GM18526 (cell line): Measurements from ENCODE around the gene FCSK.

Experiments used
- POLR2A ChIP-seq: IDR thresholded peaks from 3 replicates; pipeline ENCODE4 v1.6.1; 2011; ENCODE audit not compliant: insufficient read length; ENCODE audit errors: extremely low read depth

Gene FCSK

DNA sequence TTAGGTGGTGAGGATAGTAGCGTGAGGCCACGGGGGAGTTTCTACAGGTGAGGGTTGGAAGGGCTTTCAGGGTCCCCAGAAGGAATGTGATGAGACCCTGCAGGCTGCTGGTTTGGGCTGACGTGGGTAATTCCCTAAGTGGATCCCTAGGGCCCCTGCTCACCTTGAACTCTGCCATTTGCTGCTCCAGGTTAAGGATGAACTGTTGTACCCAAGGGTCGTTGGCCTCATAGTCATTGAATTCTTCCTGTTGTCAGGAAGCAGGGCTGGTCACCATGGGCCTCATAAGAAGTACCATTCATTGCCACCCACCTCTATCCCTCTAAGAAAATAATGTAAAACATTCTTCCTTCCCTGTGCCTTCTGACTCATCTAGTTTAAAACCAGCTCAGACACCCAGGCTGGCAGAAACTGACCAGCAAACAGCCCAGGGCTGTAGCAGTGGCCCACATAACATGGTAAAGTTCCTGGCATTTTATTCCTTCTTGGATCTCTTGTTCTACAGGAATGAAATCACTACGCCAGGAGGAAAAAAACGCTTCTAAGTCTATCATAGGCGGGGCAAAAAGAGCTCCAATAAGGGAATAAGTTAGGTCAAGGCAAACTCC lies 27.6 kb downstream of the FCSK start:
- TF ChIP-seq POLR2A = no peak

DNA sequence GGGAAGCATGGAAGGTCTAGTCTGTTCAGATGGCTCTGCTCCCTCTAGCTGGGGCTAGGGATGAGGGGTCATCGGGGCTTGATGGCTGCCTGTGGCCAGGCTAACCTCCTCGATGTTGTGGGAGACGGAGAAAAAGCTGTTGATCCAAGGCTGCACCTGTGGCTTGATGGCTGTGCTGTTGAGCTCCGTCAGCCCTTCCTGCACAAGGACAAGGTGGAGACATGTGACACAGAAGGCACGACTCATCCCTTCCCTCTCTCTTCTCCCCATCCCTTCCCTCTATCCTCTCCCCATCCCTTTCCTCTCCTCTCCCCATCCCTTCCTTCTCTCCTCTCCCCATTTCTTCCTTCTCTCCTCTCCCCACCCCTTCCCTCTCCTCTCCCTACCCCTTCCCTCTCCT lies 28.2 kb downstream of the FCSK start:
- no peak for TF ChIP-seq POLR2A

DNA sequence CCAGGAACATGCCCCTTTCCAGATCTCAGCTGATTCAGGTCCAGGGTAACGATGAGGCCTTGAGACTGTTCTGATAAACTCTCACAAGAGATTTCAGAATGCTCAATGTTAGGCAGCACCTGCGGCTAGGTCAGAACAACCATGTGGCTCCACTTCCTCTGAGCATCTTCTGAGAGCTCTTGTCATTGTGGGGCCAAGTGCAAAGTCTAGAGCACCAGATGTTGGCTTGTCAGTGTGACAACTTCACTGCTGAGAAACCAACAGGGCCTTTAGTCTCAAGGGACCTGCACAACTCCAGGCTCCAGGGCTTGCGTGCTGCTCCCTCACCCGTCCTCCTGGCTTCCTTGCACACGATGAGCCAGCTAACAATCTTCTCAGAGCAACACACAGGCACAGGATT lies 29.0 kb downstream of the FCSK start:
- TF ChIP-seq POLR2A = no peak

DNA sequence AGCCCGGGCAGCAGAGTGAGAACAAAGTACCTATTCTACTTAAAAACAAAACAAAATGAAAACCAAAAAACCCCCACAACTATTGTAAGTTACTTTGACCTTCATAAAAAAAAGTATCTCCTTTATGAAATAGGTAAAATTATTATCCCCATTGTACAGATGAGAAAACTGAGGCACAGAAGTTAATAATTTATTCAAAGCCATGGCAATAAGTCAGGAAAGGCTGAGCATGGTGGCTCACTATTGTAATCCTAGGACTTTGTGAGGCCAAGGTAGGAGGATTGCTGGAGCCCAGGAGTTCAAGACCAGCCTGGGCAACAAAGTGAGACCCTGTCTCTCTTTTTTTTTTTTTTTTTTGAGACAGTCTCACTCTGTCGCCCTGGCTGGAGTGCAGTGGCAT lies 30.5 kb downstream of the FCSK start:
- no peak for TF ChIP-seq POLR2A

DNA sequence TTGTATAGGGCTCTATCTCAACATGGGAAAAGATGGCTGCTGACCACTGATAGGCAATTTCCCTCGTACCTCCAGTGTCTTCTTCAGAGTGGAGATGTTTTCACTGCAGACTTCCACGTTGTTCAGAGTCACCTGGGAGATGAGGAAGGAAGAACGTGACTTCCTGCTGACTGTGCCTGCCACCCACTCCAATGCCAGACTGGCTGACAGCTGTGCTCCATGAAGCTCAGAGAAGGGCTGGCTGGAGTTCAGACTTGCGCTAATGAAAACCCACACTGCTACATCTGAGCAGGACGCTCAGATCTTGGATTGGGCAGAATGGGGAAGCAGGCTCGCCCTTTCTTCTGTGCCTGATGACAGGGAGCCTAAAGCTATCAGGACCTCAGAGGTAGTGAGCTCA lies 35.9 kb downstream of the FCSK start:
- no peak for TF ChIP-seq POLR2A

DNA sequence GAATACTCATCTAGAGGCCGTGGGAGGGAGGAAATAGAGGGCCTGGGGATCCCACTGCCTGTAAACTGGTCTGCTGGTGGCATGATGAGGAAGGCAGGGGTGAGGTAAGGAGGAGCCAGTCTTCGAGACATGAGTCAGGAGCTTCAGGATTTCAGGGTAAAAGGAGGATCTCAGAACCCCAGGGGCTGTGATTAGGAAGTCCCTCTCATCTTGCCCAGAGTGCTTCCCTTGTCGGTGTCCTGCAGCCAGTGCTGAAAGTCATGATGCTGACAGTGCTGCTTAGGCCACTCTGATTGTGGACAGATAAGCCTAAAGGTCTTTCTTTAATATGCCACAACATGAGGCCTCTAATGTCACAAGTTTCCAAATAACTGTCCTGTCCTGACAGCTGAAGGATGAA lies 39.4 kb downstream of the FCSK start:
- no peak for TF ChIP-seq POLR2A

DNA sequence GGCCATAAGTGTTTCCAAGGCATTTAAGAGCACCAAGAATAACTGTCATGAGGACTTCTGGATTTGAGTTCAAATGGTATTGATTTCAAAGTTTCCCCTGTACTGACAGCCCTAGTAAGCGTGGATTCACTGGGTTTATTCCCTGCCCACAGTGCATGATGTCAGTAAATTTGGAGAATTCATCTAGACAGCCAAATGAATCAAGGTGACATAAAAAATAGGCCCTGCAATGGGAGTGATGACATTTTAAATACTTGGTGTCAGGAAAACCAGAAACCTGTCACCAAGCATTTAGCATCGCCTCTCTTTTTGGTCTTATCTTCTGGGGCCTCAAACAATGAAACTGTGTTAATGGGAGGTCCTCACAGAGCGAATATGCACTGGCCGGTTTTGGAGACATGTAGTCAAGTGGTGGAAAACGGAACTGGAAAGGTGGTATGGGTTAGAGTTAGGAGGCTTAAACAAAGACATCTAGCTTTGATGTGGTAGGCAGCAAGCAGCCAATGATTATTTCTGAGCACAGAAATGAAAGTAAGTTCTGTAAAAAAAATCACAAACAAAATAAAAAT lies 39.9 kb downstream of the FCSK start:
- no peak for TF ChIP-seq POLR2A

DNA sequence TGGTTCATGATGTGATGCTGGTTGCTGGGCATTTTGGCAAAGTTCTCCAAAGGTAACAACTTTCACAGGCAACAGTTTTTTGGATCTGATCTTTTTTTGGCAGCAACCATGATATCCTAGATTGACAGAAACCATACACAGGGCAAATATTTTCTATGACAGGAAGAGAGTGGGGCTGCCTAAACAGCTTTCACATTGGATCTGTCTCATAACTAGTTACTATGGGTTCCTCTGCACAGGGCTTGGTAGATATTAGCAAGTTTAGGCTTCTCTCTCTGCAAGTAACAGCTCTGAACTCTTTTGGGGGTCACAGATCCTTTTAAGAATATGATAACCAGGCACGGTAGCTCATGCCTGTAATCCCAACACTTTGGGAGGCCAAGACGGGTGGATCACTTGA lies 40.4 kb downstream of the FCSK start:
- TF ChIP-seq POLR2A = no peak

DNA sequence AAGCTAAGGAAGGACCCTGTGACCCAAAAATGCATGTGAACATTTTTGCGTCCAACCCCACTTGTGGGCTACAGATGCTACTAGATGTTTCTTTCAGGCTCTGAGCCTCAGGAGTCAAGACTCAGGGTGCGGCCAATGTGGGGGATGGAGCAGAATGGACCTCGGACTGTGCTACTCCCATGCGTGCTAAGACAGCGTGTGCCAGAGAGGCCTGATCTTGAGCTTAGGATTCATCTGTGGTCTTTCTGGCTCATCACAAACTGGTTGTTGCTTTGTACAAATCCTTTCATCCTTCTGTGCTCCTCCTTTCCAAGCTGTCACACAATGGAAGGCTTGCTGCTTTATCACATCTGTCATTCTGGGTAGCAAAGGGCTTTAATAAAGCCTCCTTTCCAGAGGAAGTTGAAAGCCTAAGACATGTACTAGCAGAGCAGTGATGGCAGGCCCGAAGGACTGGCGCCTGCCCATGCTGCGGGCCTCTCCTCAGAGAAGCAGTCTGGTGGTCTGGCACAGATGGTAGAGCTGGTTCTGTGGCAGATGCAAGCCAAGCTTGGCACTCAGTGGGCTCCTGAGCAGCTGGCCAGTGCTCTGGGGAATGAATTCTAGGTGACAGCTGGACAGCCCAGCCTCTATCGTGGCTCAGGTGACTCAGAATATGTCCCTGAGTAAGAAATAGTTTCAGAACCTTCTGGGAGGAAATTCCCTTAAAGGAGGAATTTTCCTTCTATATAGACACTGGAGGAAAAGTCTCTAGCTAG lies 41.2 kb downstream of the FCSK start:
- TF ChIP-seq POLR2A = no peak

DNA sequence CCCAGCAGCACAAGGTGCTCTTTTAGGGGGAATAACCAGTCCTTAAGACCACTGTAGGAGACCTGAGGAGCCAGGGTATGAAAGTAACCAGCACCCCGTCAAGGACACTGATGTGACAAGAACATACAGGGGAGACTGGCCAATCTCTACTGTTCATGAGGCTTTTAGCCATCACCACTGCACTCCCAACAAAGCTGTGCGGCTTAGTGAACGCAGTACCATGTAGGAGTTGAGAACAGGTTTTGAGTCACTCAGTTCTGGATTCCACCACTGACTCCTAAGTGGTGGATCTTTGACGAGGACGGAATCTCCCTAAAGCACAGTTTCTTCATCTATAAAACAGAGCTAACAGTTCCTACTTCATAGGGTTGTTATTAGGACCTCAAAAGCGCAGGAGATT lies 42.1 kb downstream of the FCSK start:
- TF ChIP-seq POLR2A = no peak

DNA sequence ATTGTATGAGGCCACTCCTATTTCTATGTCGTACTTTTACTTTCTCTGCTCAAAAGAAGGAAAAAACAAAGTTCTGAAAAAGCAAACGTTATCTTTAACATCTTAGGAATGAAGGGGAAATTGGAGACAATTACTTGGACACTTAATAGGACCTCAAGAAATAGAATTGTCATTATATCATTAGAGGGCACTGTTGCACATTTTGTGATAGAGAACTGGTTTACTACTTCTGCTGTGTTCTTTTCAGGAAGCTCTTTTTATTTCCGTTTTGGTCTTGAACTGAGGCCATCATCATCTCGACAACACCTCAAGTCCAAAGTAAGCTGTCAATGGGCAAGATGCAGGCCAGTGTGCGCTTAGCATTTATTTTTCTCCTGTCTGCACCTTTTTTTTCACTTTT lies 54.4 kb downstream of the FCSK start:
- no peak for TF ChIP-seq POLR2A

DNA sequence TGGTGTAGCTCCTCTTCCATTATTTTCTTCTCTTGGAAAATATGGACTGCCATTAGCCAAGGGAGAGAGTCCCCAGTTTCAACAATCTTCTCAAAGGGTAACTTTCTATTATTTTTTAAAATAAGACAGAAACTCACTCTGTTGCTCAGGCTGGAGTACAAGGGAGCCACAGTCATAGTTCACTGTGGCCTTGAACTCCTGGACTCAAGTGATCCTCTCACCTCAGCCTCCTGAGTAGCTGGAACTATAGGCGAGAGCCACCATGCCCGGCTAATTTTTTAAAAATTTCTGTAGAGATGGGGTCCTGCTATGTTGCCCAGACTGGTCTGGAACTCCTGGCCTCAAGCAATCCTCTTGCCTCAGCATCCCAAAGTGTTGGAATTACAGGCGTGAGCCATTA lies 55.8 kb downstream of the FCSK start:
- TF ChIP-seq POLR2A = no peak

DNA sequence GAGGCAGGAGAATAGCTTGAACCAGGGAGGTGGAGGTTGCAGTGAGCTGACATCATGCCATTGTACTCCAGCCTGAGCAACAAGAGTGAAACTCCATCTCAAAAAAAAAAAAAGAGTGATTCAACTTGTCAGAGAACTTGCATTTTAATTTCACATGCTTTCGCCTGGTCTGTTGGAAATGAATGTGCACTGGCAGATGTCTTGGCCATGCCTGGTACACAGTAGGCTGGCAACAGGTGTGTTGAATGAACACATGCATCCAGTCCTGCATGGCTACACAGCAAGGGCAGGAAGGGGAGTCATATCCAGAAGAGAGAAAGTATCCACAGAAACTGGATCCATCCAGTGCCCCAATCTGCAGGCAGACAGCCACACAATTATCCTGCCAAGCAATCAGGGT lies 57.4 kb downstream of the FCSK start:
- TF ChIP-seq POLR2A = no peak

DNA sequence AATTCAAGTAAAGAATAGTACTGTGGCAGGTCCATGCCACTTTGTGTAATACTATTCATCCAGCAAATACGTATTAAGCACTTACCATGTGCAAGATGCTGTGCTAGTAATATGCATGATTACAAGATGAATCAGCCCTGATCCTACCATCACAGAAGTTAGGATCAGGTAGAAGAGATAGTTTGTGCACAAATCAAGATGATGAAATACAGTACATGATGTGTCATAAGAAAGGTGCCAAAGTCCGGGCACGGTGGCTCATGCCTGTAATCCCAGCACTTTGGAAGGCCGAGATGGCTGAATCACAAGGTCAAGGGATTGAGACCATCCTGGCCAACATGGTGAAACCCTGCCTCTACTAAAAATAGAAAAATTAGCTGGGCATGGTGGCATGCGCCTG lies 58.1 kb downstream of the FCSK start:
- no peak for TF ChIP-seq POLR2A

DNA sequence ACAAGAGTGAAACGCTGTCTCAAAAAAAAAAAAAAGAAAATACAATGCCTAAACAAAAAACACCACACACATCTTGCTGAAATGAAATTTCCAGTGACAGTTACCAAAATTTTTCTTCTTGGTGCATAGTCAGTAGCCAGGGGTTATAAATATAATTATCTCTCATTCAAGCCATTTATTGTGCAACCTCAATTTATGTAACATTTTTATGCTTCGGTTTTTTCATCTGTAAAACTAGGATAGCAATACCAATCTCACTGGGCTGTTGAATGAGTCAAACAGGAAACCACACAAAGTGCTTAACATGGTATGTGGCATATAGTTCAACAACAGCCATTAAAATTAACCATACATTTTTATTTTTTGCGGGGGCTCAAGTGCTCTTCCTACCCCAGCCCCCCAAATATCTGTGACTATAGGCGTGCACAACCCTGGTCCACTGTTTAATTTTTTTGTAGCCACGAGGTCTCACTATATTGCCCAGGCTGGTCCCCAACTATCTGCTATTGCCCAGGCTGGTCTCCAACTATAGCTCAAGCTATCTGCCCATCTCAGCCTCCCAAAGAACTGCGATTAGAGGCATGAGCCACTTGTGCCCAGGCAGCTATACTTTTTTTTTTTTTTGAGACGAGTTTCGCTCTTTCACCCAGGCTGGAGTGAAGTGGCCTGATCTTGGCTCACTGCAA lies 66.4 kb downstream of the FCSK start:
- no peak for TF ChIP-seq POLR2A
